Gastroesophageal sphincter (tissue), 4 donors: ENCODE measurements around the gene CPEB1. TPM values are rescaled to one million over a fixed set of nuclear protein-coding genes. Genes with fewer than 3 reads are reported as not detected.

ENCODE experiments used
- ATAC-seq: fragments of 150-250 bp; one replicate; pipeline ENCODE4 v1.9.1; 2016; ENCODE audit warnings: mild to moderate bottlenecking, moderate library complexity
- H3K27ac ChIP-seq, 4 donors: fragments of 200-600 bp; sonication (generic) in 3 of 4; 1 replicate in 3 of 4; 2 replicates in 1 of 4; pipeline ENCODE4 v1.5.1; 2016 to 2019
- H3K27me3 ChIP-seq: fragments of 200-600 bp; sonication (generic); one replicate; pipeline ENCODE4 v1.5.1; 2019
- H3K36me3 ChIP-seq, 2 donors: fragments of 200-600 bp; sonication (generic); one replicate each; pipeline ENCODE4 v1.5.1; 2019; ENCODE audit warnings: control low read depth in 1 of 2
- H3K4me1 ChIP-seq, 3 donors: fragments of 200-600 bp; sonication (generic); 1 replicate in 2 of 3; 2 replicates in 1 of 3; pipeline ENCODE4 v1.5.1; 2016 to 2019; ENCODE audit warnings: control low read depth in 2 of 3
- H3K4me3 ChIP-seq, 2 donors: fragments of 200-600 bp; sonication (generic); one replicate each; pipeline ENCODE4 v1.5.1; 2019; ENCODE audit warnings: mild to moderate bottlenecking in 1 of 2, moderate library complexity in 1 of 2
- H3K9me3 ChIP-seq, 3 donors: fragments of 200-600 bp; sonication (generic); one replicate each; pipeline ENCODE4 v1.5.1; 2017 to 2019; ENCODE audit warnings: control low read depth in 2 of 3
- EP300 ChIP-seq: sonication (generic); formaldehyde crosslinking; IDR thresholded peaks from one replicate; pipeline ENCODE4 v1.6.1; 2017; ENCODE audit warnings: antibody characterized with exemption, mild to moderate bottlenecking
- POLR2A ChIP-seq, 2 donors: fragments of 450-650 bp; IDR thresholded peaks; one replicate each; pipeline ENCODE4 v1.6.1; 2017; ENCODE audit warnings: antibody characterized with exemption in 2 of 2, mild to moderate bottlenecking in 2 of 2, moderate library complexity in 1 of 2
- POLR2AphosphoS5 ChIP-seq: sonication (generic); formaldehyde crosslinking; IDR thresholded peaks from one replicate; pipeline ENCODE4 v1.6.1; 2017; ENCODE audit warnings: antibody characterized with exemption
- WGBS, 2 donors: methylation state at CpG; one replicate each; pipeline ENCODE4 v1.1.5; 2018; ENCODE audit warnings: low coverage in 1 of 2; 5-methylcytosine and 5-hydroxymethylcytosine counted together
- total RNA-seq, 4 donors: library from RNA; depleted of rRNA; stranded (reverse); fragments of >200 nt; gene quantifications; one replicate each; pipeline ENCODE4 v1.1.0, GENCODE V29; 2016
- TF ChIP-seq, protein P1 (sequence below), 4 experiments: fragments of 200-600 bp in 2 of 4; fragments of 450-650 bp in 2 of 4; sonication (generic) in 1 of 4; IDR thresholded peaks; one replicate each; pipeline ENCODE4 v1.5.1; 2017 to 2019; ENCODE audit warnings: antibody characterized with exemption in 4 of 4, mild to moderate bottlenecking in 2 of 4, moderate library complexity in 2 of 4

CPEB1 gene
- total RNA-seq, 4 donors from 2014 or later: 3.2 to 7.8 (median 5.3) TPM

DNA sequence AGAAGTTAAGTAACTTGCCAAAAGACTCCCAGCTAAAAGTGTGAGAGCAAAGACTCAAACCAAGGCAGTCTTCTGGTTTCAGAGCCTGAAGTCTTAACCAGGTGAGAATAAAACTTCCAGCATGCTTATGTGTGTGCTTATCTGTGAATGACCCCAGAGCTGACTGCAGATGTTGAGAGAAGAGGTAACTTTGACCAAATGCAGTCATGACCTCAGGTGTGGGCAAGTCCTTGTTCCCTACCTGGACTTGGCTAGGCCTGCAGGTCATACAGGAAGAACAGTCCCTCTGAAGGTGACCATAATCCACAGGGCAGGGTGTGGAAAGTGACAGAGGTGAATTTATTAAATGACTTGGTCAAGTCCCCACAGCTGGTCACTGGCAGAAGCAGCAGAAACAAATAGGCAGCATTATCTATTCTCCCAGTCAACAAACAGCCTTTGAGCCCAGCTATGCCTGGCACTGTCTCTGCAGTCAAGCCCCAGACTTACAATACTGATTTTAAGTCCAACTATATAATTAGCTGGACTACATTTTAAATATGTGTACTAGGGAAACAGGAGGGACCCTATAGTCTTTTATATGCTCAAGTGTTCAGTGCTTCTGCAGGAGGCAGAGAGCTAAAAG, 3.0 kb upstream of the CPEB1 start:
- Histone ChIP-seq H3K36me3 (no peaks in the 10 kb centered on the region), H3K27me3 (peaks cover 34% of the 10 kb centered on the region), H3K9me3 (no peaks in the 10 kb centered on the region), H3K4me3 (no peak overlapping the region), H3K4me1 (peaks cover 0 to 34% (median 19%) of the 10 kb centered on the region in 3 donors), H3K27ac (no peak overlapping the region)
- ATAC-seq: no peak
- no peak for TF ChIP-seq EP300
- no peak for TF ChIP-seq POLR2A (IDR thresholded peaks at IDR 0.05)
- no peak for TF ChIP-seq POLR2AphosphoS5
- TF ChIP-seq, protein P1, sequence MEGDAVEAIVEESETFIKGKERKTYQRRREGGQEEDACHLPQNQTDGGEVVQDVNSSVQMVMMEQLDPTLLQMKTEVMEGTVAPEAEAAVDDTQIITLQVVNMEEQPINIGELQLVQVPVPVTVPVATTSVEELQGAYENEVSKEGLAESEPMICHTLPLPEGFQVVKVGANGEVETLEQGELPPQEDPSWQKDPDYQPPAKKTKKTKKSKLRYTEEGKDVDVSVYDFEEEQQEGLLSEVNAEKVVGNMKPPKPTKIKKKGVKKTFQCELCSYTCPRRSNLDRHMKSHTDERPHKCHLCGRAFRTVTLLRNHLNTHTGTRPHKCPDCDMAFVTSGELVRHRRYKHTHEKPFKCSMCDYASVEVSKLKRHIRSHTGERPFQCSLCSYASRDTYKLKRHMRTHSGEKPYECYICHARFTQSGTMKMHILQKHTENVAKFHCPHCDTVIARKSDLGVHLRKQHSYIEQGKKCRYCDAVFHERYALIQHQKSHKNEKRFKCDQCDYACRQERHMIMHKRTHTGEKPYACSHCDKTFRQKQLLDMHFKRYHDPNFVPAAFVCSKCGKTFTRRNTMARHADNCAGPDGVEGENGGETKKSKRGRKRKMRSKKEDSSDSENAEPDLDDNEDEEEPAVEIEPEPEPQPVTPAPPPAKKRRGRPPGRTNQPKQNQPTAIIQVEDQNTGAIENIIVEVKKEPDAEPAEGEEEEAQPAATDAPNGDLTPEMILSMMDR (IDR thresholded peaks at IDR 0.05): no peak

DNA sequence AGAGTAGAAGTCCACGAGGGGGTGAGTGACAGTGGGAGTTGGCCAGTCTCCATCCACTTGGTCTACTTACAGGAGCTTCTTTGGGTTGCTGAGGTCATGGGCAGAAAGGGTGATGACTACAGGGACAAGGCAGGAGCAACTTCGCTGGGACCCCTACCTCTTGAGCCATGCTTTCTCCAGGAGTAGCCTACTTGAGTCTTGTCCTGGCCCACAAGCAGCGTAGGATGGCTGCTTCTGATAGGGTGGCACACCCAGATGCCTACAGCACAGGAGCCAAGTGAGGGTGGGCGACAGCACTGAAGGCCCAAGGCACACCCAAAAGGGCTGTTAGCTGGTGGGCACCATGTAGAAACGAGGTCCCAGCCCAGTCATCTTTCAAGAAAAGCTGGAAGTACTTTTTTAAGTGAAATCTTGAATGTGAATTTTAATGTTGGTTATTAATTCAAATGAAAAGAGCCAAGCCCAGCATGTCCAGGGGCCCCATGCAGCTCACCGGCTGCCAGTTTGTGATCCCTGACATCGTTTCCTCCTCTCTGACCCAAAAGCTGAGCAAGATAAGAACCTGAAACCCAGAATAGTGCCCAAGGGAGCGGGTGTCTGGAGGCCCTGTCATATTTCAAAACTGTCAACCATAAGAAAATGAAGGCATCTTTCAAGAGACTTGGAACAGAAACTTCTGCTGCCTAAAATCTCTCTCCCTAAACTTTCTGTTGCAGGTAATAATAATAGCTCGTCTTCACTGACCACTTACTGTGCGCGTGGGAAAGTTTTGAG, 2.2 kb upstream of the CPEB1 start:
- no peak overlapping the region for H3K4me3 ChIP-seq
- H3K27me3 ChIP-seq: peaks cover 42% of the 10 kb centered on the region
- H3K36me3 ChIP-seq: no peaks in the 10 kb centered on the region
- TF ChIP-seq POLR2A (IDR thresholded peaks at IDR 0.05) (no peak), EP300 (no peak), POLR2AphosphoS5 (no peak)
- TF ChIP-seq, protein P1 (IDR thresholded peaks at IDR 0.05): no peak
- peaks cover 0 to 34% (median 19%) of the 10 kb centered on the region in 3 donors for H3K4me1 ChIP-seq
- ATAC-seq: no peak
- H3K27ac ChIP-seq: no peak overlapping the region
- no peaks in the 10 kb centered on the region for H3K9me3 ChIP-seq
- WGBS, 2 donors: 77 to 78% methylated on average over 6 to 9 of the region's 11 CpGs

DNA sequence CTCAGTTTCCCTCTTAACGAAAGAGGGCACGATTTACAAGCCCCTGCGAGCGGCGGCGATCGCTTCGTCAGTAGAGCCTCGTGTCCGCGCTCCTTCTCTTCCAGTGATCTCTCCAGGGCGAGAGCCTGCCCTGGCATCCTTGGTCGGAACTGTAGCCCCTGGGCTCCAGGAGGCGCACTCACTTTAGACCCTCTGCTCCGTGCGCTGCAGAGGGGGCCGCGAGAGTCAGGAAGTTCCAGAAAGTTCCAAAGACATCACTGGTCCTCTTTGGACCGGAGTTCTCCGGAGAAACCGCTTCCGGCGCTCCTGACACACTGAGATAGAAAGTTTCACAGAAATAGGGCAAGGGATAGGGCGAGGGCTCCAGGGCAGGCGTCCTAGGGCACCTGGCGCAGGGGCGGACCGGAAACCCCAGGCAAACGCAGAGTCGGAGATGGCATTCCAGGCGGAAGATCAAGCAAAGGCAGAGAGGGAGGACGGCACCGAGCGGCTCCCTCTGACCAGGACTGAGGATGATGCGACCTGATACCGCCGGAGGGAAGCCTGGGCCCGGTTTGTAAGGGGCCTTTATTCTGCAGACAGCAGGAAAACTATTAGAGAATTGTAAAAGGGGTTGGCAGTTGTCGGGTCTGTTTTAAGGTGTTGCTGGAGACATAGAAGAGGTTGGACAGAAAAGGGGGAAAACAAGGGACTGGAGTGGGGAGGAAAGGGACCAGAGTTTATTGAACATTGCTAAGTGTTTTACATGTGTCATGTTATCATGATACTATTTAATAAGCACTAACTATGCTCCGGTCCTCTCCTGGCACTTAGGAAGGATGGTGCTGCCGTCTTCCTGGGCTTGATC, 1.3 kb upstream of the CPEB1 start:
- WGBS, 2 donors: 30 to 55% methylated on average over 4 to 14 of the region's 41 CpGs
- Histone ChIP-seq H3K27me3 (peaks cover 49% of the 10 kb centered on the region), H3K36me3 (no peaks in the 10 kb centered on the region), H3K27ac (peak overlapping the region in 3 of 4 donors; percentile 56 to 75 (median 71)), H3K4me3 (peak overlapping the region; percentile 37 to 66), H3K4me1 (peaks cover 0 to 34% (median 19%) of the 10 kb centered on the region in 3 donors), H3K9me3 (no peaks in the 10 kb centered on the region)
- no peak for TF ChIP-seq EP300
- TF ChIP-seq, protein P1 (IDR thresholded peaks at IDR 0.05): no peak
- no peak for TF ChIP-seq POLR2AphosphoS5
- no peak for TF ChIP-seq POLR2A (IDR thresholded peaks at IDR 0.05)
- ATAC-seq: no peak

DNA sequence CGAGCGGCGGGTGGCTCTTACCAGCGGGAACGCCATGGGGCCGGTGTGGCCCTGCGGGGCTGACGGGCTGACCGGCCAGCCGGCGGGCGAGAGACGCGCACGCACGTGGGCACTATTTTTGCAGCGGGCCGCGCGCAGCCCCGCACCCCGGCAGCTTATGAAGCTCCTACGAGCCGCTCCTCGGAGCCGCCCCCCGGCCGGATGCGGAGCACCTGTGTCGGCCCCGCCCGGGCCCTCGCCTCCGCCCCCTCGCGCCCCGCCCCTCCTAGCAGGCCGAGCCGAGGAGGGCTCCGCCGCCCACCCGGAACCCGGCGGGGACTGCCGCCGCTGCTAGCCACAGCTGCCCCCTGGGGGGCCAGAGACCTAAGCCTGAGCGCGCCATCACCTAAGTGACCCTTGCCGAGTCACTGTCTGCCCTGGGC, 683 bp upstream of the CPEB1 start:
- Histone ChIP-seq H3K27ac (peak overlapping the region in 3 of 4 donors; percentile 56 to 75 (median 71)), H3K36me3 (no peaks in the 10 kb centered on the region), H3K4me1 (peaks cover 0 to 34% (median 19%) of the 10 kb centered on the region in 3 donors), H3K4me3 (peak overlapping the region; percentile 37 to 66), H3K9me3 (no peaks in the 10 kb centered on the region), H3K27me3 (peaks cover 55% of the 10 kb centered on the region)
- TF ChIP-seq, protein P1 (IDR thresholded peaks at IDR 0.05): no peak
- TF ChIP-seq EP300 (no peak), POLR2AphosphoS5 (no peak), POLR2A (IDR thresholded peaks at IDR 0.05) (peak in 1 of 2 donors; percentile 32)
- peak; percentile 45 for ATAC-seq
- WGBS, 2 donors: no CpG with 5 or more reads among the region's 49 CpGs
